Measurements from ENCODE around the gene HACD2. TPM values are rescaled to one million over a fixed set of nuclear protein-coding genes. Genes with fewer than 3 reads are reported as not detected.

HACD2 gene
- polyA plus RNA-seq, 2 of the 4 experiments (the other 2 are of a cell fraction): 41.8 to 97.7 TPM

DNA sequence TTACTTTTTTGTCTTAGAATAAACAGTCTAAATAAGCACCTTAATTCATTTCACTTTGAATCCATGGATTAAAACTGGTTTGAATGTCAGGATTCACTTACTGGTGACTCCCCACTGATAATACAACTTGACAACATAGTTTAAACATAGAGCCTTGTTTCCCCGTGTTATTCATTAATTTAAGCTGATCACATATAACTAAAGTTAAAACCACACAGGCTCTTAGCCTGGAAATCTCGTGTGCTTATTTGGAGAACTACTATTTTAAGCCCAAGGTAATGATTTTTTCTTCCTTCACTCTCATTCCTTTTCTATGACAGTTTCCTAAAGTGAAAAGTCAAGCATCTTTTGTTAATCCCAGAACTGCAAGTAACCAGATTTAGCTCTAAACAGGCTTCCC is 64.2 kb downstream of the HACD2 start:
- Histone ChIP-seq H3K4me3 (no peak overlapping the region), H3K27ac (no peak overlapping the region), H3K4me1 (no peaks in the 10 kb centered on the region), H3K9me3 (no peaks in the 10 kb centered on the region), H3K4me2 (no peak overlapping the region)
- WGBS (ENCODE audit: missing lambda C conversion rate): 75% methylated on average over 2 of the region's 2 CpGs
- FAIRE-seq: no peak
- ChIA-PET POLR2A (no interaction called here), CTCF (interaction anchor here (0.9 kb wide), 1 partner anchor 12 kb away, joined by 3 read pairs; no protein-coding TSS in a partner anchor)
- no peak for DNase-seq (ENCODE audit: low read depth in 1 of 2, low spot score in 1 of 2)
- TF ChIP-seq POLR2AphosphoS2 (conservative IDR thresholded peaks at IDR 0.05; ENCODE audit: low read length) (no peak), EHMT2 (IDR thresholded peaks at IDR 0.05; ENCODE audit: low read depth) (no peak), RCOR1 (IDR thresholded peaks at IDR 0.05; ENCODE audit: low read depth, low read length) (no peak), KDM5A (IDR thresholded peaks at IDR 0.05) (no peak), HDAC2 (IDR thresholded peaks at IDR 0.05) (no peak), RNF2 (IDR thresholded peaks at IDR 0.05; ENCODE audit: borderline replicate concordance, low read depth) (no peak), NFE2L2 (conservative IDR thresholded peaks at IDR 0.05; ENCODE audit: low read length) (no peak), KDM1A (IDR thresholded peaks at IDR 0.05; ENCODE audit: low read depth) (no peak), ZSCAN20 (CRISPR knock-in tag; IDR thresholded peaks at IDR 0.05) (no peak), MAFK (IDR thresholded peaks at IDR 0.05; ENCODE audit: partially characterized antibody) (no peak), GATA3 (IDR thresholded peaks at IDR 0.05; ENCODE audit: borderline replicate concordance) (no peak), HEYL (CRISPR knock-in tag; IDR thresholded peaks at IDR 0.05) (no peak), CBX2 (IDR thresholded peaks at IDR 0.05; ENCODE audit: borderline replicate concordance, low read depth) (no peak), CHD2 (IDR thresholded peaks at IDR 0.05; ENCODE audit: low read length, partially characterized antibody) (no peak)
- TF ChIP-seq, protein P1, sequence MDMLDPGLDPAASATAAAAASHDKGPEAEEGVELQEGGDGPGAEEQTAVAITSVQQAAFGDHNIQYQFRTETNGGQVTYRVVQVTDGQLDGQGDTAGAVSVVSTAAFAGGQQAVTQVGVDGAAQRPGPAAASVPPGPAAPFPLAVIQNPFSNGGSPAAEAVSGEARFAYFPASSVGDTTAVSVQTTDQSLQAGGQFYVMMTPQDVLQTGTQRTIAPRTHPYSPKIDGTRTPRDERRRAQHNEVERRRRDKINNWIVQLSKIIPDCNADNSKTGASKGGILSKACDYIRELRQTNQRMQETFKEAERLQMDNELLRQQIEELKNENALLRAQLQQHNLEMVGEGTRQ (IDR thresholded peaks at IDR 0.05): no peak
- TF ChIP-seq, protein P2, sequence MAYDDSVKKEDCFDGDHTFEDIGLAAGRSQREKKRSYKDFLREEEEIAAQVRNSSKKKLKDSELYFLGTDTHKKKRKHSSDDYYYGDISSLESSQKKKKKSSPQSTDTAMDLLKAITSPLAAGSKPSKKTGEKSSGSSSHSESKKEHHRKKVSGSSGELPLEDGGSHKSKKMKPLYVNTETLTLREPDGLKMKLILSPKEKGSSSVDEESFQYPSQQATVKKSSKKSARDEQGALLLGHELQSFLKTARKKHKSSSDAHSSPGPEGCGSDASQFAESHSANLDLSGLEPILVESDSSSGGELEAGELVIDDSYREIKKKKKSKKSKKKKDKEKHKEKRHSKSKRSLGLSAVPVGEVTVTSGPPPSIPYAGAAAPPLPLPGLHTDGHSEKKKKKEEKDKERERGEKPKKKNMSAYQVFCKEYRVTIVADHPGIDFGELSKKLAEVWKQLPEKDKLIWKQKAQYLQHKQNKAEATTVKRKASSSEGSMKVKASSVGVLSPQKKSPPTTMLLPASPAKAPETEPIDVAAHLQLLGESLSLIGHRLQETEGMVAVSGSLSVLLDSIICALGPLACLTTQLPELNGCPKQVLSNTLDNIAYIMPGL (CRISPR knock-in tag; IDR thresholded peaks at IDR 0.05; ENCODE audit: borderline replicate concordance): no peak
- TF ChIP-seq, protein P3, sequence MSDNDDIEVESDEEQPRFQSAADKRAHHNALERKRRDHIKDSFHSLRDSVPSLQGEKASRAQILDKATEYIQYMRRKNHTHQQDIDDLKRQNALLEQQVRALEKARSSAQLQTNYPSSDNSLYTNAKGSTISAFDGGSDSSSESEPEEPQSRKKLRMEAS (IDR thresholded peaks at IDR 0.05): no peak
- ATAC-seq: no peak

DNA sequence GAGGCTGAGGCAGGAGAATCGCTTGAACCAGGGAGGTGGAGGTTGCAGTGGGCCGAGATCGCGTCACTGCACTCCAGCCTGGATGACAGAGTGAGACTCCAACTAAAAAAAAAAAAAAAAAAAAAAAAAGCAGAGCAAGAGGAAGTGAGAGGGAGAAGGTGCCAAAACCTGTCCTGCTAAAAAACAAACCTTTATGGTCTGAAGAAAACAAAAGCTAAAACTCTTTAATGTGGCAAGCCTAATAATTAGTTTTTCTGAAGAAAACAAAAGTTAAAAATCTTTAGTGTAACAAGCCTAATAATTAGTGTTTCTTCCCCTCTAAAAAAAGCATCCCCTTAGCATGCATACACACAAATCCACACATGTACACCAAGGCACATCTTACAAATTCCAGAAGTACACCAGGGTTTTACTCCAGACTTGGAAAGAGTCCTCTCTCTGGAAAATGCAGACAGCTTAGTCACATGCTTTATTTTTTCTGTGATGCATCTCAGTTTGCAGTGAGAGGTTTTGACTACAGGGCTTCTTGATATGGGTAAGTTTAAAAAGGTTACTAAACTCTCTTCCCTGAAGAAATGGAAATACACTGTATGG is 65.9 kb downstream of the HACD2 start:
- Histone ChIP-seq H3K27ac (no peak overlapping the region), H3K9me3 (no peaks in the 10 kb centered on the region), H3K4me3 (no peak overlapping the region), H3K4me1 (no peaks in the 10 kb centered on the region), H3K4me2 (no peak overlapping the region)
- 100% methylated on average over 4 of the region's 4 CpGs for WGBS (ENCODE audit: missing lambda C conversion rate)
- DNase-seq (ENCODE audit: low read depth in 1 of 2, low spot score in 1 of 2) (no peak), FAIRE-seq (no peak), ATAC-seq (no peak)
- ChIA-PET CTCF (no interaction called here), POLR2A (no interaction called here)
- TF ChIP-seq HEYL (CRISPR knock-in tag; IDR thresholded peaks at IDR 0.05): no peak
- TF ChIP-seq HDAC2 (IDR thresholded peaks at IDR 0.05): no peak
- no peak for TF ChIP-seq ZSCAN20 (CRISPR knock-in tag; IDR thresholded peaks at IDR 0.05)
- no peak for TF ChIP-seq EP300 (IDR thresholded peaks at IDR 0.05)
- TF ChIP-seq, protein P2 (CRISPR knock-in tag; IDR thresholded peaks at IDR 0.05; ENCODE audit: borderline replicate concordance): no peak
- TF ChIP-seq HOXB13 (CRISPR knock-in tag; IDR thresholded peaks at IDR 0.05; ENCODE audit: low read depth): no peak
- TF ChIP-seq ESRRA (IDR thresholded peaks at IDR 0.05; ENCODE audit: borderline replicate concordance, low read length): no peak
- TF ChIP-seq MAFK (IDR thresholded peaks at IDR 0.05; ENCODE audit: partially characterized antibody): no peak
- TF ChIP-seq CBX2 (IDR thresholded peaks at IDR 0.05; ENCODE audit: borderline replicate concordance, low read depth): no peak
- TF ChIP-seq CEBPB (IDR thresholded peaks at IDR 0.05): no peak
- no peak for TF ChIP-seq ZNF302 (CRISPR knock-in tag; IDR thresholded peaks at IDR 0.05)
- no peak for TF ChIP-seq MAZ (IDR thresholded peaks at IDR 0.05; ENCODE audit: borderline replicate concordance, low read depth, low read length)
- TF ChIP-seq CHD2 (IDR thresholded peaks at IDR 0.05; ENCODE audit: low read length, partially characterized antibody): no peak
- TF ChIP-seq, protein P4, sequence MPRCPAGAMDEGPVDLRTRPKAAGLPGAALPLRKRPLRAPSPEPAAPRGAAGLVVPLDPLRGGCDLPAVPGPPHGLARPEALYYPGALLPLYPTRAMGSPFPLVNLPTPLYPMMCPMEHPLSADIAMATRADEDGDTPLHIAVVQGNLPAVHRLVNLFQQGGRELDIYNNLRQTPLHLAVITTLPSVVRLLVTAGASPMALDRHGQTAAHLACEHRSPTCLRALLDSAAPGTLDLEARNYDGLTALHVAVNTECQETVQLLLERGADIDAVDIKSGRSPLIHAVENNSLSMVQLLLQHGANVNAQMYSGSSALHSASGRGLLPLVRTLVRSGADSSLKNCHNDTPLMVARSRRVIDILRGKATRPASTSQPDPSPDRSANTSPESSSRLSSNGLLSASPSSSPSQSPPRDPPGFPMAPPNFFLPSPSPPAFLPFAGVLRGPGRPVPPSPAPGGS (IDR thresholded peaks at IDR 0.05): no peak
- TF ChIP-seq RCOR1 (IDR thresholded peaks at IDR 0.05; ENCODE audit: low read depth, low read length): no peak
- TF ChIP-seq RARB (CRISPR knock-in tag; IDR thresholded peaks at IDR 0.05): no peak
- TF ChIP-seq JUNB (IDR thresholded peaks at IDR 0.05): no peak
- no peak for TF ChIP-seq KDM1A (IDR thresholded peaks at IDR 0.05; ENCODE audit: low read depth)

All from A549 (cell line).